Measurements from ENCODE around the gene SLC45A3. TPM values are rescaled to one million over a fixed set of nuclear protein-coding genes. Genes with fewer than 3 reads are reported as not detected.
A peak's percentile ranks its signal among the peaks of the same experiment; 100 is the strongest.

The SLC45A3 gene
- total and polyA plus RNA-seq, 2 of the 4 experiments (the other 2 are of a cell fraction), result 1.4 to 2.5 TPM

- H4K91ac ChIP-seq (ENCODE audit: insufficient read depth, low read depth, low read length), result no peak overlapping the region
- H3K14ac ChIP-seq (replicated peaks; ENCODE audit: low read depth, low read length), result no peak overlapping the region
- H4K5ac ChIP-seq (ENCODE audit: low read depth, low read length), result no peak overlapping the region
- peaks cover 2% of the 10 kb centered on the region for H3K9me1 ChIP-seq (ENCODE audit: insufficient read depth, low read length)
- CTCF ChIA-PET, result interaction anchor here (0.9 kb wide), 1 partner anchor 24 kb away, joined by 4 read pairs; no protein-coding TSS in a partner anchor
- no peak overlapping the region for H2AK9ac ChIP-seq (replicated peaks; ENCODE audit: low read depth, low read length, poor library complexity)
- H3K9ac ChIP-seq (ENCODE audit: low read depth, low read length), result no peak overlapping the region
- dilution Hi-C loops (cut with HindIII; ENCODE audit: low sequenced_read_pairs, unreplicated experiment) (no loop called here), intact Hi-C loops (cut with micrococcal nuclease) (no loop called here), in situ Hi-C loops (cut with MboI; ENCODE audit: low sequenced_read_pairs) (no loop called here)
- peaks cover 2% of the 10 kb centered on the region; the same call in 1 of the 2 replicates for H3K4me1 ChIP-seq (ENCODE audit: control insufficient read depth, insufficient read depth, low read length)
- no peak overlapping the region for H2BK5ac ChIP-seq (ENCODE audit: low read depth, low read length, poor library complexity, severe bottlenecking)
- H3K27ac ChIP-seq (ENCODE audit: insufficient read depth, low read length), result no peak overlapping the region
- WGBS, 2 experiments (ENCODE audit: extremely low coverage in 2 of 2, insufficient read length in 1 of 2), result no CpG with 5 or more reads among the region's 5 CpGs
- H3K18ac ChIP-seq (ENCODE audit: low read depth, low read length), result no peak overlapping the region
- no peak overlapping the region for H3K4me2 ChIP-seq (ENCODE audit: low read depth, low read length)
- H3K79me1 ChIP-seq (ENCODE audit: low read depth in 1 of 2, low read length in 2 of 2), result peaks cover 13 to 24% of the 10 kb centered on the region in 2 experiments; a peak in 3 of 4 replicates
- no TSS peak for BruUV-seq (replicated peaks)
- no peak overlapping the region for H2AK5ac ChIP-seq (ENCODE audit: low read depth, low read length)
- no peak for TF ChIP-seq USF2 (IDR thresholded peaks at IDR 0.05; ENCODE audit: low read depth, low read length)
- TF ChIP-seq CTCF (conservative IDR thresholded peaks at IDR 0.05; ENCODE audit: low read depth, low read length), result no peak
- no peak for TF ChIP-seq BHLHE40 (IDR thresholded peaks at IDR 0.05; ENCODE audit: low read depth, low read length)
- no peak for TF ChIP-seq CEBPB (IDR thresholded peaks at IDR 0.05; ENCODE audit: low read depth, low read length)
- TF ChIP-seq MXI1 (IDR thresholded peaks at IDR 0.05; ENCODE audit: borderline replicate concordance, low read depth, low read length), result no peak
- TF ChIP-seq RFX5 (IDR thresholded peaks at IDR 0.05; ENCODE audit: low read depth, low read length), result no peak
- TF ChIP-seq NFE2L2 (IDR thresholded peaks at IDR 0.05; ENCODE audit: low read depth, low read length), result no peak
- TF ChIP-seq FOS (IDR thresholded peaks at IDR 0.05; ENCODE audit: low read depth, low read length), result no peak
- TF ChIP-seq RCOR1 (IDR thresholded peaks at IDR 0.05; ENCODE audit: insufficient replicate concordance, low read length), result no peak
- no peak for TF ChIP-seq ELK1 (IDR thresholded peaks at IDR 0.05; ENCODE audit: borderline replicate concordance, low read depth, low read length)
- TF ChIP-seq SMC3 (IDR thresholded peaks at IDR 0.05; ENCODE audit: low read depth, low read length), result no peak
- TF ChIP-seq POLR2A (IDR thresholded peaks at IDR 0.05; ENCODE audit: low read depth, low read length), result no peak
- TF ChIP-seq RAD21 (IDR thresholded peaks at IDR 0.05; ENCODE audit: low read length), result no peak
- TF ChIP-seq CHD1 (IDR thresholded peaks at IDR 0.05; ENCODE audit: low read depth, low read length), result no peak
- no peak overlapping the region for H3K23ac ChIP-seq (ENCODE audit: low read depth, low read length)
- H4K8ac ChIP-seq (ENCODE audit: low read depth in 2 of 2, low read length in 2 of 2), result no peak overlapping the region
- peaks cover 3% of the 10 kb centered on the region; the same call in 1 of the 2 replicates for H4K20me1 ChIP-seq (ENCODE audit: insufficient read depth, low read length)
- ATAC-seq (ENCODE audit: low read depth) (no peak), DNase-seq (peak; percentile 18)
- no peak overlapping the region for H2BK15ac ChIP-seq (ENCODE audit: low read depth, low read length)
- no peak overlapping the region for H3K4ac ChIP-seq (ENCODE audit: low read depth, low read length)
- no peak overlapping the region for H3K56ac ChIP-seq (ENCODE audit: extremely low read depth, insufficient read depth, low read length)
- H3K9me3 ChIP-seq (ENCODE audit: control insufficient read depth, insufficient read depth, low read length), result no peaks in the 10 kb centered on the region
- no peaks in the 10 kb centered on the region for H3K27me3 ChIP-seq (ENCODE audit: control insufficient read depth, insufficient read depth, low read length)
- peaks cover 24% of the 10 kb centered on the region for H3K36me3 ChIP-seq (ENCODE audit: control insufficient read depth, insufficient read depth, low read length)
- H2BK20ac ChIP-seq (ENCODE audit: low read depth, low read length), result no peak overlapping the region
- POLR2A ChIA-PET (ENCODE audit: unreplicated experiment), result no interaction called here
- H2BK120ac ChIP-seq (ENCODE audit: low read depth, low read length), result no peak overlapping the region
- H3K4me3 ChIP-seq (ENCODE audit: insufficient read depth, low read depth, low read length), result no peak overlapping the region
- H2AFZ ChIP-seq (replicated peaks; ENCODE audit: low read length, poor library complexity), result no peak overlapping the region
Observed at GRCh38 chr1:205715628-205716027, 35.3 kb upstream of the SLC45A3 start.

All from IMR-90 (cell line).